NCI-H510A (cell line): ENCODE results near the gene MYO15B.

ENCODE experiments used
- DNase-seq: peaks from one replicate; lab custom pipeline; 2025; lab: John Stamatoyannopoulos, UW

The MYO15B gene

DNA sequence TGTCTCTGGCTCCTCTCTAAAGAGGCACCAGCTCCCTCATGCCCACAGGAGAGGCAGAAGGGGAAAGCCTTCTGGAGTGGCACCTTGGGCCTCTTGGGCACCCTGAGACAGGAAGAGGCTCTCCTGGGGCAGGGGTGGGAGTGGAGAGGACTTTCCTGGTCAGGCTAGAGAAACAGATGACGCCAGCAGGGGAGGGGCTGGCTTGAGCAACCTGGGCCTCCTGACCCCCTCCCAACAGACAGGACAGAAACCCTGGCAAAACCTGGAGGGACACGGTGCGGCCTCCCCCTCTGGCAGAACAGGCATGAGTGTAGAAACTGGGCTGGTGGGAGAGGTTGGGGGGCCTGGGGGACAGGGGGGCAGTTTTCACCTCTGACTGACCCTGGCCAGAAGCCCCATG, 51.7 kb downstream of the MYO15B start:
- no peak for DNase-seq

DNA sequence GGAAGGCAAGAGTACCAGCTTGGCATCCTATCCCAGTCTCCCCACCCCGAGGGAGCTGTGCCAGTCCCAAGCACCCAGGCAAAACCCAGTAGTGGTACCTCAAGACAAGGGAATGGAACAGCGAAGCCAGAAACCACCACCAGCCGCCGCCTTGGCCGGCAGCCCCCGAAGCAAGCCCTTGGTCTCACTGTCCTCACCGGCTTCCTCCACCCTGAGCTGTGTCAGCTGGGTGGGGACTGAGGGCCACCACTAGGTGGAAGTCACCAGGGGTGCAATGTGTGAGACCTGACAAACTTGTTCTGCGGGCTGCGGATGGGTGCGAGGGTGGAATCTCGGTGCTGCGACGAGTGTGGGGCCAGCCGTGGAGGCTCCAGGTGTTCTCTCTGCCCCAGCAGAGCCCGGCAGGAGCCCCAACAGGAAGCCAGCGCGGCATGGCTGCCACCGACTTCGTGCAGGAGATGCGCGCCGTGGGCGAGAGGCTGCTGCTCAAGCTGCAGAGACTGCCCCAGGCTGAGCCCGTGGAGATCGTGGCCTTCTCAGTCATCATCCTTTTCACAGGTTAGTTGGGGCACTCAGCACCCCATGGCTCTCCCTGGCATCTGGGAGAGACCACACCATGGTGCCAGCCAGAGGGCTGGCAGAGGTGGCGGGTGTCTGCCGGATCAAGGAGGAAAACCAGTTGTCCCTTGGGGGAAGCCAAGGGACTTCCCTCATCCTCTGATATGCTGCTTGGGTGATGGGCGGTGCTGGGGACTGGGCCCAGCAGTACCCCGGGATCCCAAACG, 52.4 kb downstream of the MYO15B start:
- DNase-seq = peak; percentile 85

DNA sequence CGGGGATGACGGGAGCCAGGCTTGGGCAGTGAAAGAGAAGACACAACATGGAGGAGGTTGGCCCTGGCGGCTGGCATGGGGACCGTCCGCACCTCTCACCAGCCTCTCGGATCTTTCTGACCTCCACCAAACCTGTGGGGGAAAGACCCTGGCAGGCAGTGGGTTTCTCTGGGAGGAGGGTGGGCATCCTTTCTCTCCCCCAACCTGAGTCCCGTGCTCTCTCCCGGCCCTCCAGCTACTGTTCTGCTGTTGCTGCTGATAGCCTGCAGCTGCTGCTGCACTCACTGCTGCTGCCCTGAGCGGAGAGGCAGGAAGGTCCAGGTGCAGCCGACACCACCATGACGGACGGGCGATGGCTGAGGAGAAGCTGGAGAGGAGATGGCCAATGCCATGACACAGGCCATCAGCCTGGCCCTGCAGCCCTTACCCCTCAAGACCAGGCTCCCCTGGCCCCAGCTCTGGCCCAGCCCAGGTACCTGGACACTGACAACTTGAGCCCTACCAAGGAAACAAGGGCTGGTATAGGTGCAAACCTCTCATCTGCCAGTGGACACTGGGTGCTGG, 53.0 kb downstream of the MYO15B start:
- no peak for DNase-seq

DNA sequence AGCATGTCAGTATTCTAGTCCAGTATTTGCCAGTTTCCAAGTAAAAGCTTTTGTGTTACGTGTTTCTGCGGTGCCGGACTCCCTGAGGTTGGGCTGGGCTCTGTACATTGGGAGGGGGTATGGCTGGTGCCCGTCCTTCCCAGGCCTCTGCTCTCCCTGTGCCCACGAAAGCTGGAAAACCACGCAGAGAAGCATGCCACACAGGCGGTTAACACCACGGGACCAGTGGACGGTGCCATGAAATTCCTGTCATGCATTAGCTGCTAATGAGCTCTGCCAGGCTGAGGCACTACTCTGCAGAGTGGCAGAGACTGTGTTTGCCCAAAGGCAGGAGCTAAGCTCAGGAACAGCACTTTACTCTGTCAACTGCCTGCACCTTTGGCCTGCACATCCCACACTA, 53.7 kb downstream of the MYO15B start:
- DNase-seq = no peak

DNA sequence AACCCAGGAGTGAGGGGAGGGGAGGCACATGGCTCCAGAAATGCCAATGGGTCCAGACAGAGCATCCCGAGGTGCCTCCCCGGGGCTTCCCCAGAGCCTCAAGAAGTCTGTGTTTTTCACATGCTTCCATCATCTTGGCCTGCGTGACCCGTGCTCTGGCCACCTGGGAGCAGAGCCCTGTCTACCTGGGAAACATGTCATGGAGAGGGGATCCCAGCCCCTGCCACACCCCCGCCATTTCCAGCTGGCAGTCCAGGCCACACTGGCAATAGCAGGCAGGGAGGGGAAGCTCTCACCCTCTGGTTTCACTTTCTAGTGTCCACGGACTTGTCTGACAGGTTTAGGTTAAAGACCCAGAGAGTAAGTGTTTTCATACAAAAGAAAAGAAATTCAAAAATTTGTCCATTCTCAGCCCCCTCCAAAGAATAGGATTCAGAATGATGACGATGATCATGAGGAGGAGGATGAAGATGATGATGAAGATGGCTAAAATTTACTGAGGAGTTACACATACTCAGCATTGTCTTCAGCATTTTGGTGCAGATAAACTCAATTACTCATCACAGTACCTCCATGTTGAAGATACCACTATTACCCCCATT, 54.7 kb downstream of the MYO15B start:
- peak; percentile 67 for DNase-seq

DNA sequence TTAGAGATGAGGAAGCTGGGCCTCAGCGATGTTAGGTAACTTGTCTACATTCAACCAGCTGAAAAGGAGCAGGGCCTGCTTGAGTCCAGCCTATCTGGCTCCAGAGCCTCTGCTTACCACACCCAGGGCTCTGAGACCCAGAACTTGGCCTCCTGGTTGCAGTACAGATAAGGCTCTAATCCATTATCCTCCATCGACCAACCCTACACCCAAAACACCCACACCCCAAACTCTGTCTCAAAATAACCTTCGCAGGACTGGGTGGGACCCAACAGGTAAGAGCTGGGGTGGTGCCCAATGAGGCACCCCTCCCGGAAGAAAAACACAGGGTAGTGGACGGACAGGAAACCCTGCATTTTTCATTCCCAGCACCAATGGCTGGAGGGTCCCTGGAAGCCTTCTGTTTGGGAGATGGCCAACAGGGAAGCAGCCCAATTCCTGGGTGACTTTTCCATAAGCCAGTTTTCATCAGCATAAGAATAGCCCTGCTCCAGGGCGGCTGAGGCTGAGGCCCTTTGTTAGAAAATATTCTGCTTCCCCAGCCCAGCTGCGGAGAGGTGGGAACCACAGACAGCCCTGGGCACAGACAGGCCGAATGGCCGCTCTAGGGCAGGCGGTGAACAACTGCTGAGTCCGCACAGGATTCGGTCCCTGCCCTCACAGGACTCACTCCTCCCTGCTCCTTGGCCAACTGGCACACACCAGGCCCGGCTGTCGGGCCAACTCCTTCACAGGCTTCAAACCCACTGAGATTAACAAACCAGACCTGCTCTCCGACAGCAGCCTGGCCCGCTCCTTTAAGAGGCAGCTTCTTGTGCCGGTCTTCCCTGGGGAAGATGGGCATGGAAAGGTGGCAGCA, 55.4 kb downstream of the MYO15B start:
- DNase-seq = no peak

DNA sequence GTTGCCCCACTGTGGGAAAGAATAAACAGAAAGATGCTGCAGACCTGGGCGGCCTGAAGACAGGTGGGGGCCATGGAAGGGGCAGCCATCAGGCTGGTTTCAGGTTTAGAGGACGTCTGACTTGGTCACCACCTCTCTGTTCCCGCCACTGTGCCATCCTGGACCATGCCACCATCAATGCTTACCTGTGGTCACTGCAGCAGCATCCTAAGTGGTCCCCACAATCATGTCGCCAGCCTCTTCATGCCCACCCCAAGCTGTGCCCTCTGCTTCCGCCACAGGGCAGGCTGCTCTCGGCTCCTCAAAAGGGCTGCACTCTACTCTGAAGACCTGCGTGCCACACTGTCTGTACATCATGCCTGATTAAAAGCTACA, 56.0 kb downstream of the MYO15B start:
- DNase-seq = no peak

DNA sequence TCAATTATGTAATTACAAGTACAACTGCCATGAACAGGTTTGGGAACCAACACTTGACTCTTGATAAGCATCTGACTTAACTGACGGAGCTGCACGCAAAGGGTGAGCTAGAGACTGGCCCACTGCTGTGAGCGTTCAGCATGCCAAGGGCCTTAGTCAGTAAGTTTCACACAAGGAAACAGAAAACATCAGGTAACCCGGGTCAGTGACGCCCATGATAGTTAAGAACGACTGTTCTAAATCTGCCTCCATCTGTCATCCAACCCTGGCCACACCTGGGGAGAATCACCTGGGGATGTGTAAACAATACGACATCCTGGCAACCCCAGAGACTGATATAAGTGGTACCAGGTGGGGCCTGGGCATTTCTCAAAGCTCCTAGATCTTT, 57.9 kb downstream of the MYO15B start:
- peak; percentile 92 for DNase-seq

DNA sequence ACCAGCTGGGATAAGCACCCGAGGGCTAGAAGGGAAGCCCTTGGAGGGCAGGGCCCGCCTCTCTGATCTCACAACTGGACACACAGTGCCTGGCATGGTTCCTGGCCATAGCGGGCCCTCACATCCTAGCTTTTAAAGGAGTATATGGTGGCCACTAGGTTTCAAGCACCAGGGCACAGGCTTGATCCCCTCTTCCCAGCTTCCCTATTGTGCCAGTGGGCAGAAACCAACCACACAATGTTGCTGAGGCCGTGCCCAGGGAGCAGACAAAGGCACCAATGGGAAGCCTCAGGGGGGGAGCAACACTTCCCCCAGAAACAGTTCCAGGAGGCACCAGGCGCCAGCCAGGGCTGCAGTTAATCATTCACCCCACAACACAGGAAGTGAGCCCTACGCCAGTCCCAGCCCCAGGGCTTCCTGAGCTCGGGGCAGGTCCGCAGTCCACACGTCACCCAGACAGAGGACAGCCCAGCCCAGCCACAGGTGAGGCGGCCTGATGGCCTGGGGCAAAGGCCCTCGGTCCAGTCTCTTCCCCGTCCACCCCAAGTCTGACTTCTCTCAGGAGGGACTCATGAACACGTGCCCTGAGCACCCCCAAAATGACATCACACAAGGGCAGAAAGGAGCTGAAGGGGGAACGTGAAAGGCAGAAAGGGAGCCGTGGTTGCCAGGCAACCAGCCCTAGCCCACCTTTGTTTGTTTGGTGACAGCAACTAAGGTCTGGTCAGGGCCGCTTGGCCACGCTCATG, 58.5 kb downstream of the MYO15B start:
- no peak for DNase-seq

DNA sequence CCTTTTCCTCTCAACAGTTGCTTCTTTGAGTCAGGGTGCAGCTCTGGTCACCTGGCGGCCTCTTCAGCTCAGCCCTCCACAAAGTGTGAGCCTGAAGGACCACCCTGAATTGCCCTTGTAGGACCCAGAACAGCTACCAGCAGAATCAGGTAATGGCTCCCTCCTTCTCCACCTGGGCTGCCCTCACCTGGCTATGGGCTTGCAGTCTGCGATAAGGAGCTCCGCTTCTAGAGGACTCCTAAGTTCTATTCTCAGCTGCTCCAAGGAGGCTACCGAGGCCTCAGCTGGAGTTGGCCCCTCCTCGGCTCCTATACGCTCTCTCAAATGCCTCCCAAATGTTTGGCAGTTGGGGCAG, 59.0 kb downstream of the MYO15B start:
- no peak for DNase-seq

DNA sequence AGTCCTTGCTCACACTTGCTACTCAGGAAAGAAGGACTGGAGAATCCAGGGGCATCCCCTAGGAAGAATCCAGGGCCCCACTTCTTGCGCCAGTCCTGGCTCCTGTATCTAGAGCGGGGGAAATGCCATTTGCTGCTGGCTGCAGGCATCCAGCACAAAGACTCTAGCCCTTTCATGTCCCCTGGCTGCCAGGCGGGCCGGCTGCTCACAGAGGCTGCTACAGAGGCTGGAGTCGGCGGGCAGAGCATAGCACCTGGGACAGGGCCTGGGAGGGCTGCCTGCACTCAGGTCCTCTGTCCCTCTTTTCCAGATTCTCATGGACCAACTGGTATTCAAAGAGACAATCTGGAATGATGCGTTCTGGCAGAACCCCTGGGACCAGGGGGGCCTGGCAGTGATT, 59.5 kb downstream of the MYO15B start:
- DNase-seq = no peak

DNA sequence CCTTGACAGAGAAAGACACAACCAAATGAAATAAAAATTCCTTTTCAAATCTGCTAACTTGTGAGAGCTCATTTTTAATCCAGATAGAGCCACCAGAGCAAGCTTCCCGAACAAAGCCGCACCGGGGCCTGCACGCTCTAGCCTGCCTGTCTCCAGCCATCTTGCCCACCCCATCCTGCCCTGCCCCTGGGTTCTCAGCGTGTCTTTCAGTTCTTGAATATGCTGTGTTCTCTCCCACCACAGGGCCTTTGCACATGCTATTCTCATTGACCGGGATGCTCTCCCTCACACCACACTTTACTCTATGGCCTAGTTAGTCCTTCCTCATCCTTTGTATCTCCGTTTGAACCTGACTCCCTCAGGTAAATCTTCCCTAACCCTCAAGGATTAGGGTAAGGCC, 60.3 kb downstream of the MYO15B start:
- no peak for DNase-seq

DNA sequence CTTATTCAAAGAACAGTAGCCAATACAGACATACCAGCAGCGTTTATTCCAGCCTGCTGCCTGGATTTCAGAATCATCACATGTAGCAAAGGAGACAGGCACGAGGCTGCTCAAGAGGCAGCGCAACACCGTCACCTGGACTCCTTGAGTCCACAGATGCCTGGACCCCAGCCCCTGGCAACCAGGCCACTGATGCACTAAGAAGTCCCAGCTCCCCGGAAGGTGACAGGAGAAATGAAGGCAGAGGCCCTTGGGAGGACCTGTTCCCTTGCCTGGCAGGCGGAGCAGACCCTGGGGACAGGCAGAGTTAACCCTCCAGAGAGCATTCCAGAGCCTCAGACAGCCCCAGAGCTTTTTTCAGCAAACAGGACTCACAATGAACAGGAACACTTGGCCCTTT, 62.1 kb downstream of the MYO15B start:
- no peak for DNase-seq

DNA sequence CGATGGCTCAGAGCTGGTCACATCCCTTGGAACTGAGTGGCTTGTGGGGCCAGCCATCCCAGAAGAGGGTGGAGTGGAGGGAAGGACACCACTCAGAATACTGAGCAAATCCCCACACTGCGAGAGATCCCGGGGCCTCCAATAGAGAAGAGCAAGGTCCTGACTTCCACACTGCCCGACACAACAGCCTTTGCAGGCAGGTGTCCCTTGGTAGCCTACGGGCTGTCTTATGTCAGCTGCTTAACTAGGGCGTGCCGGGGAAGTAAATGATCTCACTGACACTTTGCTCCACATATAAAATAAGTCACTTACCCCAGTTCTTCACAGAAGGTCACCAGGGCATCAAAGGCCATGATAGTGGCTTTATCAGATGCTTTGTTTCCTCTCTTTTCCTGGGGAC, 63.3 kb downstream of the MYO15B start:
- no peak for DNase-seq

DNA sequence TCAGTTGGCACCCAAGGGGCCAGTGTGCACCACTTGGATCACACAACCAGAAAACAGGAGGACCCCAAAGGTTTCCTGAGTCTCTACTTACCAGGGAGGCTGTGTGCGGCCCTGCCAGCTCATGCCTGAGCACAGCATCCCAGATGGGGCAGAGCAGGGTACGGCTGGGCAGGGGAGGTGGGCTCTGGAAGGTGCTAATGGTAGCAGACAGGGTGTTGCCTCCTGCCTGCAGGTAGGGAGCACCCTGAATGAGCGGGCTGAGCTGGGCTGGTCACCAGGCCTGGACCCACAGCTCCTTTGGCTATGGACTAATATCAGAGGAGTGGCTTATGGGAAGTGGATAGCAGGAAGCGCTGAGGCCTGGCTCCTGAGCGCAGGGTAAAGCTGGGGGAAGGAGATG, 64.7 kb downstream of the MYO15B start:
- no peak for DNase-seq

DNA sequence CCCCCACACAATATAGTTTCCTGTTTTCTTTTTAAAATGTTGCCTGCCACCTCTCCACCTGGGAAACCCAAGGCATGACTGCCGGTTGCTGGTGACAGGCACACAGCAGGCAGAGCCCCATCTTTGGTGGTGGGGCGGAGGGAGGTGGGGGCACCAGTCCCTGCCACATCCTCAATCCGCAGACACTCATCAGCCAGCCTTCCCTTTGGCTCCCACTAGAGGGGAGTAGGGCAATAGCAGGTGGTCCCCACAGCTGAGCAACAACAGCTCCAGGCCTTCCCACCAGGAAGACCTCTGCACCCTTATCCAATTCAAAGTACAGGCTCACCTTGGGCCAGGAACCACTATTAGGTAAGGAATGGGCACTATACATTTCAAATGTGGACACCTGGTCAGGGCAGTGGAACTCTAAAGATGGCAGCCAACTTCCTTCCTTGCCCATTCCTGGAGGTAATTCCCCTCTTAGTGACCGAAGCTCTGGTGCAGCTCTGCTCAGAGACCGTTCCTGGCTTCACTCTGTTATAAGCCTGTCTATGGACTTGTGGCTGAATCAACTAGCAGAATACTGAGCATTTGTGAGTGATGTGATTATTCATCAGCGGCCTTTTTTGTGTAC, 65.4 kb downstream of the MYO15B start:
- no peak for DNase-seq

DNA sequence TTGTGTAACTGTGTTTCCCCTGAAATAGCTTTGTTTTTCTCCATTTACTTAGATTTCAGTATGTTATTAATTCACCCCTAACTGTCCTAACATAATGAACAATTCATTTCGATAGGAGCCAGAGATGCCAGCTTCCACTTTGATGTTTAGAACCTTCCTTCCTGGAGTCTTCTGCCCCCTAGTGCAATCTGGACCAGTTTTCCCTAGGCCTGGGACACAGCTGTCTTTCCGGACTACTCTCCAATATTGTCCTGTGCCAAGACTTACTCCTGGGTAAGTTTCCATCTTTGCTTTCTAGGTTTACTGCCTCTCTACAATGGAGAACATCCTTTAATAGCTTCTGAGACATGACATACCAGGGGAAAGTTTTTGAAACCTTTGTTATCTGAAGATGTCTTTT, 66.6 kb downstream of the MYO15B start:
- no peak for DNase-seq

DNA sequence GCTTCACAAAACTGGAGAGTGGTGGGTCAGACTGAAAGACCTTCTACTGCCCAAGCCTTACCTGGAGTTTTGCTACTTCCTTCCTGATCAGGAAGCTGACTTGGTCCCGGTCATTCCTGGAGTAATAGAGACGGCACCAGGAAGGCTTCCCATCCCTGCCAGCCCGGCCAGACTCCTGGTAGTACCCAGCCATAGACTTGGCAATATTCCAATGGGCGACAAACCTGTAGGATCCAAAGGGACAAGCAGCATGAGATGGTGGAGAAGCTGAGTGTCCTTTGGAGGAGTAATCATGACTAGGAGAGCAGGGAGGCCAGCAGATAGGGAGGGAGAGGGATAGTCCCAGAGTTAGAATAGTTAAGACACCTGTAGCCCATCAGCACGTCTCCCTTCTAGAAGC, 70.6 kb downstream of the MYO15B start:
- no peak for DNase-seq

DNA sequence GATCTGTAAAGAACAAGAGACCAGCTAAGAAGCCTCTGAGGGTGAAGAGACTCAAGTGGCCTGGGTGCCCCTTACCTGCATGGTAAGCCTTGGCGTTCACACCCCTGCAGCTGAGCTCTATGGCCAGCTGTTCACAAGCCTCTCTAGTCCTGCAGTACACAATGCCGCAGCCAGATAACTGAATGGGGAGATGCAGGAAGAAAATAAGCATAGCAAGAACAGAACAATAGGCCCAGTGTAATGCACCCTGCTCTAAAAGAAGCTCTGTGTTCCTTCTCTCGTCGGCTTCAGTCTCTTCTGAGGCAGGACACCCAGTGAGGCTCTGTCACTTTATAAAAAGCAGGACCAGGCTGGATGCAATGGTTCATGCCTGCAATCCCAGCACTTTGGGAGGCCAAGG, 73.9 kb downstream of the MYO15B start:
- no peak for DNase-seq

DNA sequence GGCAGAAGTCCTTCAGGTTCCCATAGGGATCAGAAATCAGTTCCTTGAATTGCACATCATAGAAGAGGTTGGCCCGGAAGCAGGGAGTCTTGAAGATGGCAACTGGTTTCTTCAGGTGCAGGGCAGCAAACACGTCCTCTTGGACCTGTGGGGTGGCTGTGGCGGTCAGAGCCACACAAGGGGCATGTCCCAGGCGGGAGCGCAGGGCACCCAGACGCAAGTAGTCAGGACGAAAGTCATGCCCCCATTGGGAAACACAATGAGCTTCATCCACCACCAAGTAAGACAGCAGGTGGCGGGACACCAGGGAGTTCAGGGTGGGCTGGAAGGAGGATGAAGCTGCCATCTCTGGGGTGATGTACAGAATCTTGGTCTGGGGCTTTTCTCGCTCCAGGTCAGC, 74.9 kb downstream of the MYO15B start:
- no peak for DNase-seq

DNA sequence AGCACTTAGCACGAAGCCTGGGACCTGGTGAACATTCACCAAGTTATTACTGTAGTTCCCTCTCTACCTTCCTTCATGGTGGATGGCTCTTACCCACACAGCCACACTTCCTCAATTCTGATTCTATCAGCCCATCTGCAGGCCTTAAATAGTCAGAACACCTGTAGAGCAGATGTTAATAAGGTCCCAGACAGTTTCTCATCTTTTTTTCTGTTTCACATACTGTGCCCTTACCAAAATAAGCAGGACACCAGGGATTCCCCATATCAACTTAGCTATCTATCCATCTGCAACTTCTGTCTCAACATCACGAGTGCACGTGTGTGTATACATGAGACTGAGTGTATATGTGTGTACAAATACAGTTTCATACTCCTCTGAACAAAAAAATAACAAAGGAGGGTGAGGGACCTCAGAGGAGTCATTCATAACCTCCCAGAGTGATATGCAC, 76.5 kb downstream of the MYO15B start:
- DNase-seq = no peak

DNA sequence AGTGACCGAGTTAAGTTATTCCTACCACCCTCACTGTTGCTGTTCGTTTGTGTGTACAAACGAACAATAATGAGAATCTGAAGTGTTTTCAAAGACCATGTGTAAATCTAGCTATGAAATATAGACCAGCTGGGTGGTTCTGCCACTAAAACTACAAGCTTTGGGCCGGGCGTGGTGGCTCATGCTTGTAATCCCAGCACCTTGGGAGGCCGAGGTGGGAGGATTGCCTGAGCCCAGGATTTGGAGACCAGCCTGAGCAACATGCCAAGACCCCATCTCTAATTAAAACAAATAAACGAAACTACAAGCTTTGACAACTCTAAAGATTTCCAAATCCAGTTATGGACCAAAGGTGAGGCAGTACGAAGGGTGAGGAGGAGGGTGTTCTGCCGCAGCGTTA, 78.4 kb downstream of the MYO15B start:
- no peak for DNase-seq
